NB4 (cell line): Measurements from ENCODE around the gene ACTN3.

Experiments used
- MYC ChIP-seq: IDR thresholded peaks from 2 replicates; pipeline ENCODE4 v1.6.1; 2011; ENCODE audit warnings: low read depth, low read length
- POLR2A ChIP-seq: IDR thresholded peaks from 2 replicates; pipeline ENCODE4 v1.6.1; 2011; ENCODE audit warnings: mild to moderate bottlenecking; ENCODE audit not compliant: insufficient read length; ENCODE audit errors: extremely low read depth
- TF ChIP-seq, protein P1 (sequence below): IDR thresholded peaks from 2 replicates; pipeline ENCODE4 v1.6.1; 2011; ENCODE audit warnings: low read depth, low read length
- TF ChIP-seq, protein P2 (sequence below): IDR thresholded peaks from one replicate; pipeline ENCODE4 v1.5.1; 2012; ENCODE audit warnings: low read depth, low read length

DNA sequence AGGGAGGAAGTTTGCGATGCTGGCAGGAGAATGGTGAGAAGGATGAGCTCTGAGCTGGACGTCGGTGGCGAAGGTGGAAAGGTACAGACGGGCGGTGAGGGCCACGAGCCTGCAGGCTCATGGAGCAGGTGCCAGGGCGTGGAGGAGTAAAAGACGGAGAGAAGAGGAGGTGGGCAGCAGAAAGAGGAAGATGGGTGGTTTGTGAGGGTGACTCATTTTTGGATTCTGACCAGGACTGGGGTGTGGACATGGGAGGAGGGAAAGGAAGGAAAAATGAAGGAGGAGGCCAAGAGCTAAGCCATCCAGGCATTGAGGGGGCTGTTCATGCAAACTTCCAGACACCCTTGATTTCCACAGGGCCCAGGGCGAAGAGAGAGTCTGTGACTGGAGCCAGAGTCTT lies 4.3 kb upstream of the ACTN3 start:
- TF ChIP-seq, protein P1, sequence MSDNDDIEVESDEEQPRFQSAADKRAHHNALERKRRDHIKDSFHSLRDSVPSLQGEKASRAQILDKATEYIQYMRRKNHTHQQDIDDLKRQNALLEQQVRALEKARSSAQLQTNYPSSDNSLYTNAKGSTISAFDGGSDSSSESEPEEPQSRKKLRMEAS: no peak
- TF ChIP-seq, protein P2, sequence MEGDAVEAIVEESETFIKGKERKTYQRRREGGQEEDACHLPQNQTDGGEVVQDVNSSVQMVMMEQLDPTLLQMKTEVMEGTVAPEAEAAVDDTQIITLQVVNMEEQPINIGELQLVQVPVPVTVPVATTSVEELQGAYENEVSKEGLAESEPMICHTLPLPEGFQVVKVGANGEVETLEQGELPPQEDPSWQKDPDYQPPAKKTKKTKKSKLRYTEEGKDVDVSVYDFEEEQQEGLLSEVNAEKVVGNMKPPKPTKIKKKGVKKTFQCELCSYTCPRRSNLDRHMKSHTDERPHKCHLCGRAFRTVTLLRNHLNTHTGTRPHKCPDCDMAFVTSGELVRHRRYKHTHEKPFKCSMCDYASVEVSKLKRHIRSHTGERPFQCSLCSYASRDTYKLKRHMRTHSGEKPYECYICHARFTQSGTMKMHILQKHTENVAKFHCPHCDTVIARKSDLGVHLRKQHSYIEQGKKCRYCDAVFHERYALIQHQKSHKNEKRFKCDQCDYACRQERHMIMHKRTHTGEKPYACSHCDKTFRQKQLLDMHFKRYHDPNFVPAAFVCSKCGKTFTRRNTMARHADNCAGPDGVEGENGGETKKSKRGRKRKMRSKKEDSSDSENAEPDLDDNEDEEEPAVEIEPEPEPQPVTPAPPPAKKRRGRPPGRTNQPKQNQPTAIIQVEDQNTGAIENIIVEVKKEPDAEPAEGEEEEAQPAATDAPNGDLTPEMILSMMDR: no peak
- TF ChIP-seq MYC: no peak
- TF ChIP-seq POLR2A: no peak
